Islet of Langerhans (tissue), 1 donor: ENCODE data around the gene NKAP.
"Not testable (repeated sequence)": the region's sequence is repeated elsewhere in the genome, so short reads cannot be mapped to it uniquely, and the experiment has no call there.

ENCODE experiments used
- FAIRE-seq: peaks from one replicate; lab custom pipeline; 2011; peaks lifted over from hg19 to GRCh38; lab: Jason Lieb, UNC

NKAP gene

GRCh38 chrX:119935215-119935874, 8.2 kb downstream of the NKAP start:
- no peak for FAIRE-seq

- FAIRE-seq = not testable (repeated sequence)
Measured at GRCh38 chrX:119922391-119922790, 21.2 kb downstream of the NKAP start.

GRCh38 chrX:119919835-119920585, 23.5 kb downstream of the NKAP start:
- no peak for FAIRE-seq

- FAIRE-seq = no peak
Measured at GRCh38 chrX:119917877-119918276, 25.7 kb downstream of the NKAP start.

GRCh38 chrX:119916310-119916709, 27.2 kb downstream of the NKAP start:
- FAIRE-seq = no peak

GRCh38 chrX:119900976-119901375, 42.6 kb downstream of the NKAP start:
- no peak for FAIRE-seq

GRCh38 chrX:119899125-119899524, 44.4 kb downstream of the NKAP start:
- no peak for FAIRE-seq

- FAIRE-seq = no peak
Measured at GRCh38 chrX:119895843-119896326, 47.7 kb downstream of the NKAP start, which contains the start of gene AKAP14. AKAP14 (plus strand) TSS chrX:119895893; CDS start chrX:119903224, 7,331 bp downstream.

GRCh38 chrX:119891961-119892692, 51.4 kb downstream of the NKAP start:
- FAIRE-seq = not testable (repeated sequence)

GRCh38 chrX:119890626-119891025, 52.9 kb downstream of the NKAP start:
- FAIRE-seq = not testable (repeated sequence)

- FAIRE-seq = no peak
Measured at GRCh38 chrX:119887721-119888425, 55.7 kb downstream of the NKAP start.

- no peak for FAIRE-seq
Measured at GRCh38 chrX:119885554-119886428, 57.8 kb downstream of the NKAP start.

GRCh38 chrX:119880552-119881437, 62.8 kb downstream of the NKAP start:
- no peak for FAIRE-seq

GRCh38 chrX:119880076-119880475, 63.5 kb downstream of the NKAP start:
- no peak for FAIRE-seq

- FAIRE-seq = no peak
Measured at GRCh38 chrX:119878740-119879139, 64.8 kb downstream of the NKAP start.

GRCh38 chrX:119871599-119872395, 71.8 kb downstream of the NKAP start, which contains the start of the genes NDUFA1 and RNF113A:
NDUFA1 (plus strand) TSS chrX:119871832; CDS start chrX:119871912, 80 bp downstream.
RNF113A (minus strand) TSS chrX:119871733; CDS start chrX:119871613, 120 bp downstream.
- FAIRE-seq = no peak

- no peak for FAIRE-seq
Measured at GRCh38 chrX:119871245-119871598, 72.3 kb downstream of the NKAP start.
